Heart left ventricle (tissue), 16 donors: Measurements from ENCODE around the gene NECTIN4. TPM values are rescaled to one million over a fixed set of nuclear protein-coding genes. Genes with fewer than 3 reads are reported as not detected.
"Not testable (repeated sequence)": the region's sequence is repeated elsewhere in the genome, so short reads cannot be mapped to it uniquely, and the experiment has no call there.

ENCODE experiments used
- ATAC-seq, 4 donors: fragments of 200-7000 bp; cut with Tn5 transposase; one replicate each; pipeline ENCODE4 v1.9.1; 2020 to 2022; ENCODE audit warnings: moderate library complexity in 4 of 4, mild to moderate bottlenecking in 3 of 4, moderate number of reproducible peaks in 1 of 4
- DNase-seq, 5 donors: peaks; one replicate each; pipeline ENCODE4 v3.0.0-alpha.2; 2020
- H3K27ac ChIP-seq, 12 donors: fragments of 200-600 bp; sonication (generic) in 4 of 12; one replicate each; pipeline versions ENCODE4 v1.5.0 to v1.8.0; 2016 to 2022; ENCODE audit warnings: mild to moderate bottlenecking in 2 of 12
- H3K27me3 ChIP-seq, 9 donors: fragments of 200-600 bp; sonication (generic) in 2 of 9; one replicate each; pipeline versions ENCODE4 v1.5.1 to v1.8.0; 2016 to 2022; ENCODE audit warnings: mild to moderate bottlenecking in 3 of 9
- H3K36me3 ChIP-seq, 9 donors: fragments of 200-600 bp; sonication (generic) in 2 of 9; one replicate each; pipeline versions ENCODE4 v1.5.0 to v1.8.0; 2018 to 2022; ENCODE audit warnings: mild to moderate bottlenecking in 2 of 9
- H3K4me1 ChIP-seq, 12 donors: fragments of 200-600 bp; sonication (generic) in 4 of 12; one replicate each; pipeline versions ENCODE4 v1.5.0 to v1.8.0; 2016 to 2022; ENCODE audit warnings: mild to moderate bottlenecking in 3 of 12
- H3K4me3 ChIP-seq, 12 donors: fragments of 200-600 bp; sonication (generic) in 4 of 12; one replicate each; pipeline versions ENCODE4 v1.5.0 to v1.8.0; 2017 to 2022; ENCODE audit warnings: mild to moderate bottlenecking in 9 of 12, moderate library complexity in 4 of 12
- H3K9me3 ChIP-seq, 12 donors: fragments of 200-600 bp; sonication (generic) in 4 of 12; one replicate each; pipeline versions ENCODE4 v1.5.0 to v1.8.0; 2016 to 2022; ENCODE audit warnings: mild to moderate bottlenecking in 1 of 12
- CTCF ChIP-seq, 12 donors: fragments of 200-600 bp; sonication (generic) in 4 of 12; IDR thresholded peaks; one replicate each; pipeline versions ENCODE4 v1.5.0 to v1.8.0; 2018 to 2022; ENCODE audit warnings: antibody characterized with exemption in 12 of 12, mild to moderate bottlenecking in 5 of 12
- POLR2A ChIP-seq, 2 donors: fragments of 450-650 bp; IDR thresholded peaks; one replicate each; pipeline ENCODE4 v1.6.1; 2017; ENCODE audit warnings: antibody characterized with exemption in 2 of 2, mild to moderate bottlenecking in 2 of 2, moderate library complexity in 2 of 2
- WGBS, 4 donors: extraction: QIAGEN DNeasy Blood & Tissue Kit in 2 of 4; methylation state at CpG; one replicate each; pipeline versions ENCODE4 v1.1.5 to v1.1.7; 2013 to 2018; 5-methylcytosine and 5-hydroxymethylcytosine counted together
- intact Hi-C, 10 donors: fragments of 100-400 bp; cut with DNase I; formaldehyde crosslinking; loops; one replicate each; pipeline versions ENCODE4 v1.11.1 to v1.14.2; 2022
- polyA plus RNA-seq, 2 donors: library from polyadenylated mRNA; stranded (reverse); fragments of 200-250 nt; gene quantifications; one replicate each; pipeline ENCODE4 v1.2.3, GENCODE V29; 2013
- total RNA-seq, 9 donors: library from RNA; depleted of rRNA in 2 of 9; stranded (reverse); fragments of >200 nt in 2 of 9; fragmentation: NEBNext Ultra II Directional in 3 of 9; extraction: Animal tissue kit (Norgen Biotek cat#: 25700) in 3 of 9; gene quantifications; one replicate each; pipeline versions ENCODE4 v1.1.0 to v1.2.4, GENCODE V29; 2016 to 2023
- donor health status: ischemic (EF 13 %, LVEDD 7.1; RV severe dilation, severe dysfunction).
- donor health status: healthy with polysubstance abuse.
- donor health status: DM: no; HTN: yes; CAD: no.
- donor health status: DM: no; HTN: no; CAD: no.
- donor health status: ischemic (EF 25% LVEDD 6.9; RV normal size, moderate dysfunction).
- donor health status: ischemic (EF 25% LVEDD 5.7; RV mildly dilated, moderate dysfunction).
- donor health status: healthy.
- donor health status: DM: yes; HTN: yes; CAD: no.
- donor health status: ischemic (EF 35%, LVEDD 5.7; RV mildly dilated, moderate dysfunction).
- donor health status: nonischemic (EF 11% LVEDD 7.7; RV severe dilation, severe dysfunction).
- donor health status: DM: yes; HTN: yes; CAD: no.
- donor health status: PGD.
- donor health status: ischemic (EF 29% LVEDD 5.4; RV normal size, mild dysfunction).
- donor health status: nonischemic (EF 23%, LVEDD 6.1; RV moderate dilation, normal function).

The NECTIN4 gene
- total and polyA plus RNA-seq, 11 donors = 0.03 to 0.53 (median 0.07) TPM; not detected in 8

DNA sequence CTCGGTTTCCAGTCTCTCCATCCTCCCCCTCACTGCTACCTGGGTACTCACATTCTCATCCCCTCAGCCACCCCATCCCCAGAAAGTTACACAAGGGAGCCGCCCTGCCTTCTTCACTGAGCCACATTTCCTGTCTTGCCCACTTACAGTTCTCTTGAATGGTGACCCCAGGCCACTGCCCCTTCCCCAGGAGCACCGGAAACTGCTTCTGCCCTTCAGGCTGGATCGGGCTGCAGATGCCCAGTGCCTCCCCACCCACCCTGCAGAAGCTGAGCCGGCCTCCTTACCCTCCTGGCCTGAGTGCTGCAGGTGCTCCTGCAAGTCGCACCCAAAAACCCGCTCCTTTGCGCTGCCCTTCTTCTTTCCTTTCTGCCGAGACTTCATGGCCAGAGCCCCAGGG, 20.1 kb downstream of the NECTIN4 start:
- no peak for TF ChIP-seq CTCF (IDR thresholded peaks at IDR 0.05)
- Histone ChIP-seq H3K4me1 (peaks cover 0 to 46% (median 0%) of the 10 kb centered on the region in 12 donors), H3K27me3 (peaks cover 0 to 9% (median 0%) of the 10 kb centered on the region in 9 donors), H3K27ac (peak overlapping the region in 11 of 12 donors; percentile 13 to 95 (median 55)), H3K4me3 (peak overlapping the region in 10 of 12 donors; percentile 27 to 72 (median 43)), H3K9me3 (no peaks in the 10 kb centered on the region), H3K36me3 (peaks cover 0 to 14% (median 0%) of the 10 kb centered on the region in 9 donors)
- 78 to 88% (median 87%) methylated on average over 9 of the region's 9 CpGs for WGBS, 4 donors
- no peak for DNase-seq
- intact Hi-C loops = no loop called here
- no peak for ATAC-seq

DNA sequence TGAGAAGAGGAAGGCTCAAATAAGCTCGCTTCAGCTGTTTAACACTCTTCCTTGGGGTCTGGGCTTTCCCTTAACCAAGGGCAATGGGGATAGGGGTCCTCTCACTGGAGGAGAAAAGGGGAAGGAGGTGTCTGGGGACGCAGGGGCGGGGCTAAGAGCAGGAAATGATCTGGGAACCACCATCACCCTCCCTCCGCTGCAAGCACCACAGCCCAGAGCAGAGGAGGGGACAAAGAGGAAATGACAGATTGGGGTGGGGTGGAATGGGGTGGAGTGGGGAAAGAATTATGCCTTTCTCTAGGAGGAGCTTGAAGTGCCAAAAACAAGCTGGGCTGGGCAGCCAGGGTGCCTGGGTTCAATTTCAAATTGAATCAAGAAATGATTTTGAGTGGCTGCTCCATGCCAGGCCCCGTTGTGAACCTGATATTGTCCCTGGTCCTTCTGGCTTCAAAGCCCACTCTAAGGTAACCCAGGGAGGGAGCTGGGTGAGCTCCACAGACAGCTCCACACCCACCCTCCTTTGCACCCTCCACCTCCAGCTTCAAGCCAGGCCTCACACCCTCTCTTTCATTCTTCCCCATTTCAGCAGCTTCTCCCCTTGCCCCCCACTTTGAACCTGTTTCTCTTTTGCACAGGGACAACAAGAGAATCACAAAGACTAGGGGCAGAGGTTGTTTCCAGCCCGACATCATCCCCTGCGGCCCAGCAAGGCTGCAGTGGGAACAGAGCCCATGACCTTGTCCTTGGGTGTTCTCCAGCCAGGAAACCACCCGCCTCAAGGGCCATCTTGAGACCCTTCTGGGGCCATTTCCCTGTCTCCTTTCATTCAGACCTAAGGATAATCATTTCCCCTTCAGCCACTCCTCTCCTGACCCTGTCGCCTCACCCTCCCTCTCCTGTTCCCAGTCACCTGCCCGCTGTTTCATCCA, 20.8 kb downstream of the NECTIN4 start:
- Histone ChIP-seq H3K27ac (peak overlapping the region in 11 of 12 donors; percentile 13 to 95 (median 55)), H3K9me3 (no peaks in the 10 kb centered on the region), H3K4me3 (peak overlapping the region in 9 of 12 donors; percentile 27 to 72 (median 46)), H3K36me3 (peaks cover 0 to 14% (median 0%) of the 10 kb centered on the region in 9 donors), H3K4me1 (peaks cover 0 to 48% (median 0%) of the 10 kb centered on the region in 12 donors), H3K27me3 (peaks cover 0 to 9% (median 0%) of the 10 kb centered on the region in 9 donors)
- peak; percentile 68 to 90 (median 82) for ATAC-seq
- WGBS, 4 donors = 65 to 72% (median 71%) methylated on average over 10 of the region's 10 CpGs
- intact Hi-C loops = no loop called here
- DNase-seq = peak; percentile 68 to 77 (median 75)
- TF ChIP-seq POLR2A (IDR thresholded peaks at IDR 0.05) (no peak), CTCF (IDR thresholded peaks at IDR 0.05) (no peak)

GRCh38 chr1:161066694-161067093, 22.7 kb downstream of the NECTIN4 start:
- Histone ChIP-seq H3K9me3 (no peaks in the 10 kb centered on the region), H3K27ac (peak overlapping the region in 1 of 12 donors; percentile 95), H3K4me3 (peak overlapping the region in 1 of 12 donors; percentile 72), H3K36me3 (peaks cover 0 to 20% (median 0%) of the 10 kb centered on the region in 9 donors), H3K27me3 (peaks cover 0 to 9% (median 0%) of the 10 kb centered on the region in 9 donors), H3K4me1 (peaks cover 0 to 44% (median 0%) of the 10 kb centered on the region in 12 donors)
- DNase-seq = no peak
- intact Hi-C loops = no loop called here
- no peak for ATAC-seq
- WGBS, 4 donors = 72 to 82% (median 80%) methylated on average over 3 of the region's 3 CpGs
- TF ChIP-seq POLR2A (IDR thresholded peaks at IDR 0.05) (no peak), CTCF (IDR thresholded peaks at IDR 0.05) (no peak)

DNA sequence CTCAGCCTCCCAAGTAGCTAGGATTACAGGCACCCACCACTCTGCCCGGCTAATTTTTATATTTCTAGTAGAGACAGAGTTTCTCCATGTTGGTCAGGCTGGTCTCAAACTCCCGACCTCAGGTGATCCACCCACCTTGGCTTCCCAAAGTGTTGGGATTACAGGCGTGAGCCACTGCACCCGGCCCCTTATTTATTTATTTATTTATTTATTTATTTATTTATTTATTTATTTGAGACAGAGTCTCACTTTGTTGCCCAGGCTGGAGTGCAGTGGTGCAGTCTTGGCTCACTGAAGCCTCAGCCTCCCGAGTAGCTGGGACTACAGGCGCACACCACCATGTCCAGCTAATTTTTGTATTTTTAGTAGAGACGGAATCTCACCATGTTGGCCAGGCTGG, 23.7 kb downstream of the NECTIN4 start:
- peaks cover 0 to 41% (median 0%) of the 10 kb centered on the region in 12 donors for H3K4me1 ChIP-seq
- H3K27ac ChIP-seq, ATAC-seq, intact Hi-C loops, H3K9me3 ChIP-seq, DNase-seq, H3K4me3 ChIP-seq: not testable (repeated sequence)
- 92 to 95% (median 94%) methylated on average over 7 of the region's 7 CpGs for WGBS, 4 donors
- peaks cover 0 to 13% (median 0%) of the 10 kb centered on the region in 9 donors for H3K27me3 ChIP-seq
- H3K36me3 ChIP-seq = peaks cover 0 to 20% (median 0%) of the 10 kb centered on the region in 9 donors

GRCh38 chr1:161063936-161064335, 25.4 kb downstream of the NECTIN4 start:
- H3K27me3 ChIP-seq = peaks cover 0 to 20% (median 0%) of the 10 kb centered on the region in 9 donors
- ATAC-seq = not testable (repeated sequence)

More at GRCh38 chr1:161063936-161064335, 25.4 kb downstream of the NECTIN4 start:
- H3K4me3 ChIP-seq, DNase-seq, H3K27ac ChIP-seq, intact Hi-C loops, H3K9me3 ChIP-seq: not testable (repeated sequence)
- Histone ChIP-seq H3K4me1 (peaks cover 0 to 32% (median 0%) of the 10 kb centered on the region in 12 donors), H3K36me3 (peaks cover 0 to 33% (median 0%) of the 10 kb centered on the region in 9 donors)
- 57 to 60% (median 57%) methylated on average over 6 of the region's 6 CpGs for WGBS, 4 donors
